Tibial nerve (tissue), 4 donors: ENCODE data around the gene CAPN11.

Experiments
- EP300 ChIP-seq, 2 donors: sonication (generic); formaldehyde crosslinking; IDR thresholded peaks; one replicate each; pipeline ENCODE4 v1.6.1; 2017; ENCODE audit warnings: antibody characterized with exemption in 2 of 2, mild to moderate bottlenecking in 1 of 2
- POLR2A ChIP-seq, 2 donors: fragments of 450-650 bp; IDR thresholded peaks; one replicate each; pipeline ENCODE4 v1.6.1; 2017; ENCODE audit warnings: antibody characterized with exemption in 2 of 2, mild to moderate bottlenecking in 2 of 2, moderate library complexity in 2 of 2
- TF ChIP-seq, protein P1 (sequence below), 5 experiments: fragments of 200-600 bp in 3 of 5; fragments of 450-650 bp in 2 of 5; sonication (generic) in 3 of 5; IDR thresholded peaks; one replicate each; pipeline ENCODE4 v1.5.1; 2016 to 2019; ENCODE audit warnings: antibody characterized with exemption in 5 of 5, mild to moderate bottlenecking in 3 of 5, moderate library complexity in 2 of 5

- TF ChIP-seq, protein P1, sequence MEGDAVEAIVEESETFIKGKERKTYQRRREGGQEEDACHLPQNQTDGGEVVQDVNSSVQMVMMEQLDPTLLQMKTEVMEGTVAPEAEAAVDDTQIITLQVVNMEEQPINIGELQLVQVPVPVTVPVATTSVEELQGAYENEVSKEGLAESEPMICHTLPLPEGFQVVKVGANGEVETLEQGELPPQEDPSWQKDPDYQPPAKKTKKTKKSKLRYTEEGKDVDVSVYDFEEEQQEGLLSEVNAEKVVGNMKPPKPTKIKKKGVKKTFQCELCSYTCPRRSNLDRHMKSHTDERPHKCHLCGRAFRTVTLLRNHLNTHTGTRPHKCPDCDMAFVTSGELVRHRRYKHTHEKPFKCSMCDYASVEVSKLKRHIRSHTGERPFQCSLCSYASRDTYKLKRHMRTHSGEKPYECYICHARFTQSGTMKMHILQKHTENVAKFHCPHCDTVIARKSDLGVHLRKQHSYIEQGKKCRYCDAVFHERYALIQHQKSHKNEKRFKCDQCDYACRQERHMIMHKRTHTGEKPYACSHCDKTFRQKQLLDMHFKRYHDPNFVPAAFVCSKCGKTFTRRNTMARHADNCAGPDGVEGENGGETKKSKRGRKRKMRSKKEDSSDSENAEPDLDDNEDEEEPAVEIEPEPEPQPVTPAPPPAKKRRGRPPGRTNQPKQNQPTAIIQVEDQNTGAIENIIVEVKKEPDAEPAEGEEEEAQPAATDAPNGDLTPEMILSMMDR (IDR thresholded peaks at IDR 0.05) = no peak
- TF ChIP-seq POLR2A (IDR thresholded peaks at IDR 0.05) (no peak), EP300 (IDR thresholded peaks at IDR 0.05) (no peak)
Observed at GRCh38 chr6:44133981-44134711, 24.5 kb upstream of the CAPN11 start.
